Ectodermal cell (in vitro differentiated cells): Measurements from ENCODE around the gene DEFB126.

Source experiments
- H3K27ac ChIP-seq: 2 replicates; pipeline ENCODE4 v1.7.0; 2013; ENCODE audit warnings: mild to moderate bottlenecking, low read depth, low read length; ENCODE audit not compliant: insufficient read depth, poor library complexity, severe bottlenecking
- H3K27me3 ChIP-seq: 2 replicates; pipeline ENCODE4 v1.7.0; 2013; ENCODE audit warnings: mild to moderate bottlenecking, low read length; ENCODE audit not compliant: insufficient read depth, control insufficient read depth, poor library complexity, severe bottlenecking
- H3K36me3 ChIP-seq: one replicate; pipeline ENCODE4 v1.7.0; 2013; ENCODE audit warnings: low read length; ENCODE audit not compliant: control insufficient read depth, insufficient read depth
- H3K4me1 ChIP-seq: one replicate; pipeline ENCODE4 v1.7.0; 2013; ENCODE audit warnings: low read length; ENCODE audit not compliant: control insufficient read depth, insufficient read depth
- H3K4me3 ChIP-seq: 2 replicates; pipeline ENCODE4 v1.7.0; 2013; ENCODE audit warnings: low read depth, low read length, control low read depth; ENCODE audit not compliant: insufficient read depth
- H3K9me3 ChIP-seq: 2 replicates; pipeline ENCODE4 v1.7.0; 2013; ENCODE audit warnings: mild to moderate bottlenecking, low read length, moderate library complexity; ENCODE audit not compliant: control insufficient read depth
- WGBS, 2 experiments: methylation state at CpG; one replicate each; pipeline ENCODE4 v1.1.7; 2013; ENCODE audit warnings: missing lambda C conversion rate in 2 of 2; 5-methylcytosine and 5-hydroxymethylcytosine counted together

DEFB126 gene

DNA sequence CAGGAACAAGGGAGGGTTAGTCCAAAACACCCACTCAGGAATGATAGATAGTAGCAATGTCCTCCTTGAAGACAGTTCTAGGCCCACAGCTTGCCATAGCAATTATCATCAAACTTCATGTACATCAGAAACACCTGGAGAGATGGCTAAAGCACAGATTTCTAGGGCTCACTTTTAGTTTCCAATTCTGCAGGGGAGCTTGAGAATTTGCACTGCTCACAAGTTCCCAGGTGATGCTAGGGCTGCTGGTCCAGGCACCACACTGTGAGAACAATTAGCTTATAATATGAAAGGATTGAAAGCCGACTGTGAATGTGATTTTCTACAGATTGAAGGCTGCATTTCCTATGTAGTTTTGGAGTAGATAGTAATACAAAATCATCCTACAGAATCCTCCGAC is 3.5 kb downstream of the DEFB126 start:
- WGBS, 2 experiments = 66 to 80% methylated on average over 2 of the region's 2 CpGs
- no peak overlapping the region for H3K4me3 ChIP-seq
- H3K4me1 ChIP-seq = peaks cover 9% of the 10 kb centered on the region
- H3K27ac ChIP-seq = no peak overlapping the region
- no peaks in the 10 kb centered on the region for H3K27me3 ChIP-seq
- H3K36me3 ChIP-seq = no peaks in the 10 kb centered on the region
- no peaks in the 10 kb centered on the region for H3K9me3 ChIP-seq

DNA sequence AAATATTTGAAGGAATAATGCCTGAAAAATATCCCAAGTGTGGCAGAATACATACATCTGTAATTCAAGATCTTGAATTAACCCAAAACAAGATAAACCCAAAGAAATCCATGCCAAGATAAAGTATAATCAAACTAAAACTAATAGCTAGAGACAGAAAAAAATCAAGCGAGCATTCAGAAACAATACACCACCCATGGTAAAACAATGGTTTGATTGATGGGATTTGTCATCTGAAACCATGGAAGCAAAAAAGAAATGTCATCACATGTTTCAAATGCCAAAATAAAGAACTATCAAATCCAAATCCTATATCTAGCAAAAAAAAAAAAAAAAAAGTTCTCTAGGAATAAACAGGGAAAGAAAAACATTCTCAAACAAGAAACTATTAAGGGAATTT is 9.7 kb downstream of the DEFB126 start:
- H3K9me3 ChIP-seq = no peaks in the 10 kb centered on the region
- no peaks in the 10 kb centered on the region for H3K36me3 ChIP-seq
- WGBS, 2 experiments = 100% methylated on average over 1 of the region's 1 CpG; no CpG with 5 or more reads in 1 of the 2 experiments
- H3K4me3 ChIP-seq = no peak overlapping the region
- H3K4me1 ChIP-seq = no peaks in the 10 kb centered on the region
- no peak overlapping the region for H3K27ac ChIP-seq
- H3K27me3 ChIP-seq = no peaks in the 10 kb centered on the region

DNA sequence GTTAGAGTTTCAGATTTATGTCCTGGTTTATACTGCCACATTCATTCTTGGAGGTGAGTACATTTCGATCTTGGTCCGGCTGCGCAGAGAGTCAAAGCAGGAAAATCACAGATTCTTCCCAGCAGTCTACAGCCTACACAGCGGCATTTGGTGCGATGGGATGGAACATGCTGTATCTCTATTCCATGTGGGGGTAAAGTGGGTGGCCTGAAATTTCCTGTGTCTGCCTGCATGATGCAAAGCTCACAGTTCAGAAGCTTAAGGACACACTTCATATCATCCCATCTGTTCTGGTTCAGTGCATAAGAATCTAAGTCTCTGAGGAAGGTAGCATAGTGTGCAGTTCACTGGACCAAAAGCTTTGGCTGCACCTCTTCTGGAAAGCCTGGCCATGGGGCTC is 14.8 kb downstream of the DEFB126 start, which contains the start of gene DEFB127:
DEFB127 (plus strand) TSS at position 301 of the 400 bp plus-strand sequence; CDS start at position 392, 91 bp downstream.
- Histone ChIP-seq H3K9me3 (no peaks in the 10 kb centered on the region), H3K4me3 (no peak within 1 kb of the TSS)
- 93 to 100% methylated on average over 5 of the region's 5 CpGs for WGBS, 2 experiments

DNA sequence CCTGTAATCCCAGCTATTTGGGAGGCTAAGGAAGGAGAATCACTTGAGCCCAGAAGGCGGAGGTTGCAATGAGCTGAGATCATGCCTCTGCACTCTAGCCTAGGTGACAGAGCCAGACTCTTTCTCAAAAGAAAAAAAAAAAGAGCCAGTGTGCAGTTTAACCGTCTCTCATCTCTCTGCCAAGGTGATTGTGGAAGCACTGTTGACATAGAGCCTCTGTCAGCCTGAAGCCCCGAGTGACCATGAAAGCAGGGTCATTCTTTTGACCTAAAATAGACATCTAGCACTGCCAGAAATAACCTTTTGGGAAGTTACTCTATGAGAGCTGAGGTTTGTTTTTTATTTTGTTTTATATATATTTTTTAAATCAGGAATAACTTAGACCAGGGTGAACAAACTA is 22.2 kb downstream of the DEFB126 start:
- Histone ChIP-seq H3K9me3 (no peaks in the 10 kb centered on the region), H3K27me3 (peaks cover 4% of the 10 kb centered on the region), H3K27ac (no peak overlapping the region), H3K4me1 (no peaks in the 10 kb centered on the region), H3K36me3 (no peaks in the 10 kb centered on the region), H3K4me3 (no peak overlapping the region)
- 79 to 84% methylated on average over 3 of the region's 3 CpGs for WGBS, 2 experiments

More for the DNA sequence above, 14.8 kb downstream of the DEFB126 start, which contains the start of gene DEFB127:
- Histone ChIP-seq H3K27me3 (peaks cover 7% of the 10 kb centered on the region), H3K4me1 (no peaks in the 10 kb centered on the region), H3K36me3 (no peaks in the 10 kb centered on the region), H3K27ac (no peak within 1 kb of the TSS)

DNA sequence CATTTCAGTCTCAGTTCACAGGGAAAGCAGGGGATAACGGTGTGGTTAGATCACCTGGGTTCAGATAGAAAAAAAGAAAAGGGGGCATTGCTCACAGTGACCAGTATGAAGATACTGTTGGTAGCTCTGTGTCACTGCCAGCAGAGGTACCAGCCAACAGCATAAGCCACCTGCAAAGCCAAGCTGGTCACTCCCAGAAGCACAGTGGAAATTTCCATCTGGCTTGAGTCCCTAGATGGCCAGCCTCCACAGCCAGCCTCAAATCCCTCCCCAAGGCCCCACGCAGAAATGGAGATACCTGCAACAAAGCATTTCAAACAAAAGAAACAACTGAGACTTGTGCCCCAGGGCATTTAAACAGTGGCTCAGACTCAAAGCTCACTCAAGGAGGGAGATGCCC is 26.5 kb downstream of the DEFB126 start:
- H3K9me3 ChIP-seq = no peaks in the 10 kb centered on the region
- no peaks in the 10 kb centered on the region for H3K4me1 ChIP-seq
- H3K27me3 ChIP-seq = no peaks in the 10 kb centered on the region
- H3K4me3 ChIP-seq = no peak overlapping the region
- H3K36me3 ChIP-seq = no peaks in the 10 kb centered on the region
- 75 to 83% methylated on average over 2 of the region's 2 CpGs for WGBS, 2 experiments
- no peak overlapping the region for H3K27ac ChIP-seq

DNA sequence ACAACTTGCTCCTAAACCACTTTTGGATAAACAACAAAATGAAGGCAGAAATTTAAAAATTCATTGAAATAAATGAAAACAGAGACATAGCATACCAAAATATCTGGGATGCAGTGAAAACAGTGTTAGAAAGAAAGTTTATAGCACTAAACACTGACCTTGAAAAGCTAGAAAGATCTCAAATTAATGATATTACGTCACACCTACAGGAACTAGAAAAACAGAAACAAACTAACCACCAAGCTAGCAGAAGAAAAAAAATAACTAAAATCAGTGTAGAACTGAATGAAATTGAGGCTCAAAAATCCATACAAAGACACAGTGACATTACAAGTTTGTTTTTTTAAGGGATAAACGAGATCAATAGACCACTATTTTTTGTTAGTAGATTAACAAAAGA is 41.9 kb downstream of the DEFB126 start:
- Histone ChIP-seq H3K27me3 (no peaks in the 10 kb centered on the region), H3K9me3 (no peaks in the 10 kb centered on the region), H3K4me3 (no peak overlapping the region), H3K27ac (no peak overlapping the region), H3K4me1 (no peaks in the 10 kb centered on the region), H3K36me3 (no peaks in the 10 kb centered on the region)
- WGBS, 2 experiments = 61% methylated on average over 2 of the region's 2 CpGs; no CpG with 5 or more reads in 1 of the 2 experiments

DNA sequence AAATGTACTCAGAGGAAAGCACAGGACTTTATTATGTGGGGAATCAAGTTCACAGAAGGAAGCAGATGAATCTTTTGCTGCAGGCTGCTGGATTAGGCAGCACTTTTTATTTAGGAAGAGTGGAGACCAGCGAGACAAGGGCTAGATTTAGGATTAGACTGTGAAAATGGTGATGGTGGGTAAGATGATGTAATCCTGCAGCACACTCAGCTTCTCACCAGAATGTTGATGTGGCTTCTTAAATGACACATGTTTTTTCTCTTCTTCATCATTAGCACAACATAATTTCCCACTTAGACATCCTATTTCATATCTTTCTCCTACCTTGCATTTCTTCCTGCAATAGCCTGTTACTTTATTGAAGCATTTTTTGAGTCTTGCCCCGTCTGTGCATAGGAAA is 45.3 kb downstream of the DEFB126 start:
- WGBS, 2 experiments = 79 to 87% methylated on average over 2 of the region's 2 CpGs
- Histone ChIP-seq H3K36me3 (no peaks in the 10 kb centered on the region), H3K4me3 (no peak overlapping the region), H3K4me1 (no peaks in the 10 kb centered on the region), H3K27me3 (no peaks in the 10 kb centered on the region), H3K9me3 (no peaks in the 10 kb centered on the region), H3K27ac (no peak overlapping the region)

DNA sequence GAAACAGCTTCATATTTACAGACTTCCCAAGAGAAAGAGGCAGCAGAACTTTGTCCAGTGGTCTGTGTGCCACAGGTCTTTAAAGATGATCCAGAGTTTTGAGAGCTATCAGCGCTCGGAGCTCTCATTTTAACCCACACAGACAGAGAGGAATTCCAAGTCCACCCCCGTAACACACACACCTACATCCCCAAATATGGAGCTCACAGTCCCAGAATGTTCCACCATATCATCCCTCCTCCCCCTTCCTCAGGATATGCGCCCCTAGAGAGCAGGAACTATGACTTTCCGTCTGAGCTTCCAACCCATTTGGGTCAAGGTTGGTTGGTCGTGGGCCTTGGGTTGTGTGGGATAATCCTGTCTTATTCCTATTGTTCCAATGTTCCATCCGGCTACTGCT is 47.2 kb downstream of the DEFB126 start, which contains the start of gene DEFB128:
DEFB128 (minus strand) TSS at position 101 of the 400 bp plus-strand sequence; CDS start at position 13, 88 bp downstream.
- Histone ChIP-seq H3K27ac (no peak within 1 kb of the TSS), H3K4me1 (no peaks in the 10 kb centered on the region), H3K4me3 (no peak within 1 kb of the TSS), H3K27me3 (no peaks in the 10 kb centered on the region), H3K36me3 (no peaks in the 10 kb centered on the region), H3K9me3 (no peaks in the 10 kb centered on the region)
- WGBS, 2 experiments = 68 to 75% methylated on average over 6 to 7 of the region's 7 CpGs
